HG03039 (cell line): Measurements from ENCODE around the gene OSBP2.

Source experiments
- ATAC-seq: cut with Tn5 transposase; IDR thresholded peaks from one replicate; pipeline ENCODE4 v1.9.1; 2021; ENCODE audit warnings: mild to moderate bottlenecking, moderate library complexity; ENCODE audit not compliant: unreplicated experiment

OSBP2 gene

DNA sequence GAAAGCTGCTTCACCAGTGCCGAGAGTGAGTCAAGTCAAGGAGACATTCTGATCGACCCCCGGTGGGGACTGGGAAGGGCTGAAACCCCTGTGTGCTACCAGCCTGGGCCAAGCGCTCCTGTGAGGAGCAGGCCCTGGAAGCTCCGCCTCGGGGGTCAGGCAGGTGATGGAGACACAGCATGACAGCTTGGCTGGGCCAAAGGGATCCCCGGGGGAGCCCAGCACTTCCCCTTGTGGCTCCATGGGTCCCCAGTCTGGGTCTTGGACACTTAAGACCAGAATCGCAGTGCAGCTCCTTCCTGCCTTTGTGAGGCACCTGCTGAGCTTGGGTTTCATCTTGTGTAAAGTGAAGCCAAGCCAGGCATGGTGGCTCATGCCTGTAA is 184.7 kb downstream of the OSBP2 start:
- ATAC-seq = no peak

DNA sequence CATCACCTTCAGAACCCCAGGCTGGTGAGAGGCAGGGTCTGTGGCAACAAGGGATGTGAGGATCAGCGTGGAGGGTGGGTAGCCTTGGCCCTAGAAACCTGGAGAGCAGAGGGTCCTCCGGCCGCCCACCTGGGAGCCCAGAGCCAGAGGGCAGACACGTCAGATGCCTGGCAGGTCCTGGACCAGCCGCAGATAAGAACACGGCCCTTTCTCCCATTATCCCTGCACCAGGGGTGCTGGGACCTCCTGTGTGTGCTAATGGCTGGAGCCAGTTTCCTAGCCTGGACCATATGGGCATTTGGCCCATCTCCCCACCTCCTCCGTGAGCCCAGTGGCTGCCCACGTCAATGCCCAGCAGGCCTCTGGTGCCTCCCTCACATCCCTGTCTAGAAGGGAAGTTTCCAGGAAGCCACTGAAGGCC is 185.5 kb downstream of the OSBP2 start:
- ATAC-seq = no peak

DNA sequence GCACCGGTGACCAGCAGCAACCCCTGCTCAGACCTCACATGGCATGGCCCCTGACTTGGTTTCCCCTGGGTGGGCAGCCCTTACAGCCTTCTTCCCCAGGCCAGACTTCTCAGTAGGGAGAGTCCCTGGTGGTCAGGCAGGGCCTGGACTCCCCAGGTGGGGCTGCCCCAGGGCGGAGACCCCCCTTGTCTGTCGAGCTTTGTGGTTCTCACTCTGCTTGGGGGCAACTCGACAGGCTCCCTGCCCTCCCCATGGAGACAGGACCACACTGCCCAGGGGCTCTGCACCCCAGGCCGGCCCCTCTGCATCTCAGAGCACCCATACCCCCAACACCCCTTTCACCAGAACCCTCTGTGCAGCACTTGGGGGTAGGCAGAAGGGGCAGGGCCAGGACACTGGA is 186.2 kb downstream of the OSBP2 start:
- ATAC-seq = no peak

DNA sequence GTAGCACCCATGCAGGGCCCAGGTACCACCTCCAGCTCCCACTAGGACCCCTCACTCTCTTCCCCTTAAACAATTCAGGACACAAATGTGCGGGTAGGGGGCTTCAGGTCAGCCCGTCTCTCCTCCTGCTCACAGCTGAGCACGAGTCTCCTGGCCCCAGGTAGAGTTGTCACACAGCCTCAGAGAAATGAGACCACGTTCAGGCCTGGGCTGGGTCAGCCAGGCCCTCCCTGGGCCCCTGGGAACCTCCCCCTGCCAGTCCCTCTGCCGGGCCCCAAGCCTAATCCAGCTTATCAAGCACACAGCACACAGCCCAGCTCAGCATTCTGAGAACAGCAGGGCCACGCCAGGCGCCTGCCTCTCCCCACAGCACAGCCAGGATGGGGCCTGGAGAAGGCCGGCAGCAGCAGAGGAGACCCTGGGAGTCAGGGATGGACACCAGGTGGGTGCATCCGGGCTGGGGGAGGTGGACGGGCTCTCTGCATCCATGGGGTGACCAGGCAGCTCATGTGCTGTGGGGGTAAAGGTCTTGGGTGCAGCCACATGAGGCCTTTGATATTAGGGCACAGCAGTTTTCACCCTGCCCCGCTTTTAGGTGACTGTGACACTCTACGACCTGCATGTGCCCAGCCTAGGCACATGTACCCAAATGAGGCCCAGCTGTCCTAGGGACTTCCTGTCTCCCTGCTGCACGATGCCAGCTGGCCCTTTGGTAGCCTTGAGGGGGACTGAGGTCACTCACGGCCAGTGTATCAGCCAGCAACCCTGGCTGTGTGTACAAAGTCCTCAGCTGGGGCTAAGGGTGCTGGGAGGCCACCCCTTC is 186.9 kb downstream of the OSBP2 start:
- no peak for ATAC-seq

DNA sequence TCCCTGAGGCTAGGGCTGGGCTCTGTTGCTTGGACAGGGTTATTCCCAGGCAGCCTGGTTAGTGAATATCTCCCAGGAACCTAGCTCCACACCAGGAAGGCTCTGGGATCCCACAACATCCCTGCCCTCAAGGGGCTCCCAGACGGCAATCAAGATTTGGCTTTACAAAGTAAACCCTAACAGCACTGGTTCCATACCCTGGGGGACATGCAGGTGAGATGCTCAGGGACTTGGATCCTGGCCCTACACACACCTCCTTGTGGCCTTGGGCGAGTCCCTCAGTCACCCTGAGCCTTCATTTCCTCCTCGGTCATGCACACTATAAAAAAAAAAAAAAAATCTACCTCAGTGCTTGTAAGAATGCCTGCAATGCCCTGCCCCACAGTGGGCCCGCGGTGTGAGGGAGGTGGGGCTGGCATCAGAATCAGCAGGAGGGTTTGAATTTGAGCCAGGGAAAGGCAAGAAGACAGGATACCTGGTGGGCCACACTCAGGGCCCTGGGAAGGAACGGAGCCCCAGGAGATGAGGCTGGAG is 187.6 kb downstream of the OSBP2 start:
- no peak for ATAC-seq

DNA sequence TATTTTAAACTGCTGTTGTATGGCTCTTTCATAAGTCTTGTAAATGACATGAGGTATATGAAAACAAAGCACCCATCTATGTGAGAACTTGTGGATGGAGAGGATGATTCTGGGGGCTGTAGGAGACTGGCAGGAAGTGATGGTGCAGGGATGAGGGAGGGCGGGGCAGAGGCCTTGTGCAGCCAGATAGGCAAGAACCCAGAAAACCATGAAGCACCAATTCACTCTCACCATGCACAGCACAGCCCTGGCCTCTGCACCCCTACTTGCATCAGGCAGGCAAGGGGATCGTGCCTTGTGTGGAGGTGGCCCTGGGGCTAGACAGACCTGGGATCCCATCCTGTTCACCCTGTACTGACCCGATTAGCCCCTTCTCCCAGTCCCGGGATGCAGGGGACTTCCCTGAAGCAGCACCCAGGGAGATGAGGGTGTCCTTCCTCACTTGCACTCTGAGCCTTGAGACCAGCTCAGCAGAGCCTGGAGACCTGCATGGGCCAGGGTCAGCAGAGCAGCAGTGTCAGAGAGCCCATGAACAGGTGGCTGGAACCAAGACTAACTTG is 188.4 kb downstream of the OSBP2 start:
- no peak for ATAC-seq

DNA sequence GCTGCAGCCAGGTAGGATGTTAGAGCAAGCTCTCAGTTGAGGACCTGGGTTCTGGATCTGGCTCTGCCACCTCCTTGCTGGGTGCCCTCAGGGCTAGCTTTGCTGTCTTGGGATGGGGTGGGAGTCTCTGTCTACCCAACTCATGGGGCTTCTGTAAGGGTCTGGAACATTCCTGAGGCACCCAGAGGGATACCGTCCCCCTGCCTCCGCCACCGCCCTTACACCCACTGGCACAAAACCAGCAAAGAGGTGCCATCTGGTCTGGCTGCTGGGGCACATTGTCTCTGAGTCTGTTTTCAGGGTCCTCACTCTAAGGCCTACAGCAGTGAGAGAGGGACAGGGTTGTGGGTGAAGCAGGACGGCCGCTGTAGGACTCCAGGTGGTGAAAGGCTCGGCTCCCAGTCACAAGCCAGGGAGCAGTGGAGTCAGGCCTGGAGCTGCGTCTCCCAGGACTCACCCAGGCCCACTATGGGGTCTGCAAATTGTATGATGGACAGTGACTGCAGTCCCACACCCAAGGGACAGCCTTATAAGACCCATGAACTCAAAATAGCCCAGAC is 189.0 kb downstream of the OSBP2 start:
- ATAC-seq = no peak

DNA sequence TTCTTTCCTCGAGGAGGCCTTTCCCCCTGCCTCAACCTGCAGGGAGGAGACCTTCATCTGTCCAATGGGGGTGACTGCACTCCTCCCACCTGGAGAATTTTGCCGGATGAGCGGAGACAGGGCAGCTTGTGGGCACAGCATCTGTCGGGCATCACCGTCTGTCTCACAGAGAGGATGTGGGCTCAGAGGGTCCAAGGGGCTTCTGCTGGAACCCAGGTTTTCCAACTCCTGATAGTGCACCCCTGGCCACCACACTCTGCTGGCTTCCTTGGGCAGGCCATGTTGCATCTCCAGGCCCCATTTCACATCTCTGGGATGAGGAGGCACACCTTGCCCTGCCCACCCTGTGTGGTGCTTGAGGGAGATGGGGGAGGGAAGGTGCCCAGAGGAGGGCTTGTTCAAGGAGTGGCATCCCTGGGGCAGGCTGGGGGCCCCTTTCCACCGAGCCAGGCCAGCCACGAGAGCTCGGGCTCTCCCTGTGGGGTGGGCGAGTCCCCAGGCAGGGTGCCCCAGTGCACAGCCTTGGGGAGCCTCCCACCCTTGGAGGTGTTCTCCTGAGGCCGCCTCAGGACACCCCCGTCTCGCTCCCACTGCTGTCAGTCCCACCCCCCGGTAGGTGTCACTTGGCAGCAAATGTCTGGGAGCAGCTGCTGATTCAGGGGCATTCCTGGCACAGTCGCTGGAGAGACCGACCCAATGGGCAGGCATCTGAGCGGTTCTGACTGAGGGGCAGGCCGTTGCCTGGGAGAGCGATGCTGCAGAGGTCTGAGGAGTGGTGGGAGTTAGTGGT is 189.7 kb downstream of the OSBP2 start:
- ATAC-seq = no peak

DNA sequence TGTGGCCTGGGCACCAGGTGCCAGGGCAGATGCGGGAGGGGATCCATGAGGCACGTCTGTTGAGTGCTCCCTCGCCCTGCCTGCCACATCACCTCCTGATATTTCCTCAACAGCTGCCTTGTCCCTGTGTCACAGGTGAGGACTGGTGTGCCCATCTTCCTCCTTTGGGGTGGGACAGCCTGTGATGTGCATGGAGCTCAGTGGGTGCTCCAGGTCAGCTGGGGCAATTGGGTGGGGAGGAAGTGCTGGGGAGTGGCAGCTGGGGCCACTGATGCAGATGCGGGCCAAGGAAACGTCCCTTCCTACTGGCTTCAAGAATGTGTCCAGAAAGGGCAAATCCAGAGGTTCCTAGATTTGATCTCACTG is 190.3 kb downstream of the OSBP2 start:
- ATAC-seq = no peak

DNA sequence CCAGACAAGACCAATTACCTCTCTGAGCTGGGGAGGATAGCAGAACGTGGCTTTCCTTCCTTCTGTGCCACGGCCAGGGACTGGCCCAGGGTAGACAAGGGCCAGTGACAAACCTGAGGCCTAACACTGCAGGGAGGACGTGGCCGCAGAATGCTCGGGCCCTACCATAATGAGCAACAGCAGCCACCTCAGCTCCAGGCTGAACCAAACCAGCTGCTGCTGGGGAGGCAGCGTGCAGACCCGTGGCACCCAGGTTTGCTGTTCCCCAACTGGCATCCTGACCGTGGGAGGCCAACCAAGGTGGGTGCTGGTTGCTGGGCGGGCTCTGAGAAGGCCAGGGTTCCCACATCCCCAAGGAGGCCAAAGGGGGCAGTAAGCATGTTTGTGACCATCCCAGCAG is 190.9 kb downstream of the OSBP2 start:
- ATAC-seq = no peak

DNA sequence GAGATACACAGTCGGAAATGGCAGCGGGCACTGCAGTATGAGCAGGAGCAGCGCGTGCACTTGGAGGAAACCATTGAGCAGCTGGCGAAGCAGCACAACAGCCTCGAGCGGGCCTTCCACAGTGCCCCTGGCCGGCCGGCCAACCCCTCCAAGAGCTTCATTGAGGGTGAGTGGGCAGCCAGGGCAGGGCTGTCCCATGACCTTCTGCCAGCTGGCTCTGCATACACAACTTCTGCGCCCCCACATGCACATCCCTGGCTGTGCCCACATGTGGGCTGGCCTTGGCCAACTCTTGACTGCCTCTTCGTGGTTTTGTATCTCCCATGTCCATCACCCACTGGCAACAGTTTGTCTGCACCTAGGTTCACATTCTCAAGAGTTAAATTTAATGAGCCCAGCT is 192.8 kb downstream of the OSBP2 start:
- ATAC-seq = no peak

DNA sequence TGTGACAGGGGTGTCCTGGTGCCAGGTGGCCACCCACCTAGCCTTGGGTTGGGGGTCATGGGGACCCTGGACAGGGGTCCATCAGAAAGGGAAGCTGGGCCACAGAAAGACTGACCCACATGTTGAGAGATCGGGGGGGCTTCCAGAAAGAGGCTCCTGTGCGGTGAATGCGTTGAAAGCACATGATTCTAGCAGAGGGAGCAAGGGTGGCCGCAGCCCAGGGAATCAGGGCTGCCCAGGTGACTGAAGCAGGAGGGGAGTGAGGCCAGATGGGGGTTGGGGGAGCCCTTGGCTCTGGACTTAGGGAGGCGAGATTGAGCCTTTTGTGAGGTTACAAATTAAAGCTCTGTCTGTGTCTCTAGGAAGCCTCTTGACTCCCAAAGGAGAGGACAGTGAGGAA is 193.2 kb downstream of the OSBP2 start:
- no peak for ATAC-seq

DNA sequence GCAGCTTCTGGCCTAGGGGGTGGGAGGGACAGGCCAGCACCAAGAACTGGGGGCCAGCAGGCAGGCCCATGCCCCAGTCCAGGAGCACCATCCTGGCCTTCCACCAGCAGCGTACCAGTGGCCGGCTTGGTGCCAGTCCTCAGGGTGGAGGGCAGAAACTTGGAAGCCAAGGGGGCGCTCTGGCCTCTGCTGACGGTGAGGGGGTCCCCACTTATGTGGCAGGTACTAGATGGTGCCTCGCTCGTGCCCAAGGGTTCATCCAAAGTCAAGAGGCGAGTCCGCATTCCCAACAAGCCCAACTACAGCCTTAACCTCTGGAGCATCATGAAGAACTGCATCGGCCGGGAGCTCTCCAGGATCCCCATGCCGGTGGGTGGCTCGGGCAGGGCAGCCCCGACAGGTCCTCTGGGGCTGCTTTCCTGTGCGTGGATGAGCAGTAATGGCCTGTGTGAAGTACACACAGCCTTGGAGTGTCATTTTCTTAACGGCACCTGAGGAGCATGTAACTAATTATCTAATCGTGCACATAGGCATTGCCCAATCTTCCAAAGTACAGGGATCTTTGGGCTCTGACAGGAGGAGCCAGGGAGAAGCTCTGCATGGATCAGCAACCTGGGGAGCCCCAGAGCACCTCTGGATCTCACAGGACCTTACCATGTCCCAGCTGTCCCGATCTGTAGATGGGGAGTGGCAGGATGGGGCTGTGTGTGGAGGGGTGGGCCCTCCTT is 194.8 kb downstream of the OSBP2 start:
- ATAC-seq = no peak

DNA sequence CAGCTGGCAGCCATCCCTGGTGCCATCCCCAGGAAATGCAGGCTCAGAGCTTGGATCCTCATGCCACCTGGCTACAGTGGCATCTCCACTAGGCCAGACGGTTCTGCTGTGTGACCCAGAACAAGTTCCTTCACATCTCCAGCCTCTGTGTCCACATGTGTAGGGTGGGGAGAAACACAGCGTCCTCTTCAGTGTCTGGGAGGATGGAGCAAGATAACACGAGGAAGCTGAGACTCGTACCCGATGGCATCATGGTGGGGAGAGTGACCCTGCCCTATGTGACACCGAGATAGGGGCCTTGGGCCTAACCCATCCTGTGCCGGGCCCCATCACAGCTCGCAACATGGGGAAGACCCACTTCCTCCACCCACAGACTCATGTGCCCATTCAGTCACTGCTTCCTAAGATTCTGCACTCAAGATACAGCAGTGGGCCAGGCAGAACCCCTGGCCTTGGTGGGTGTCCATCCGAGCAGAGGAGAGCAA is 195.4 kb downstream of the OSBP2 start:
- ATAC-seq = no peak

DNA sequence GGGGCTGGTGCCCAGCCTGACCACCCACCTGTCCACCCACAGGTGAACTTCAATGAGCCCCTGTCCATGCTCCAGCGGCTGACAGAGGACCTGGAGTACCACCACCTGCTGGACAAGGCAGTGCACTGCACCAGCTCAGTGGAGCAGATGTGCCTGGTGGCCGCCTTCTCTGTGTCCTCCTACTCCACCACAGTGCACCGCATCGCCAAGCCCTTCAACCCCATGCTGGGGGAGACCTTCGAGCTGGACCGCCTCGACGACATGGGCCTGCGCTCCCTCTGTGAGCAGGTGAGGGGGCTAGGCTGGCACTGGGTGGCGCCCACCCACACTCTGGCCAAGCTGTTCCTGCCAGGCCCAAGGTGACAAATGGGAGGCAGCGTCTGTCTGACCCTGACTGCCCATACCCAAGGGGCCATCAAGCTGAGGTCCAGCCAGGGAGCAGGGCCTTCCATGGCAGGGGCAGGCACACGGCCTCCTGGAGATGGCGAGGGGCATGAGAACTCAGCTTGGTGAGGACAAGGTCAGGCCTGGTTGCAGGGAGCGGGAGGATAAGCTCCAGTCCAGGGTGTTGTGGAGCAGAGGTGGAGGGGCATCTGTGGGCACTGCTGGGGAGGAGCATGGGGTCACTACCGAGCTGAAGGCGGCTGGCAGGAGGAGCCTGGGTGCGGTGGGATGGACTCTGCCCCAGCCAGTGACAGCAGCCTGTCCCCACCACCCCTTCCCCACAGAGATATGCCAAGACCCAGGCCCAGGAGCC is 196.2 kb downstream of the OSBP2 start:
- ATAC-seq = no peak

DNA sequence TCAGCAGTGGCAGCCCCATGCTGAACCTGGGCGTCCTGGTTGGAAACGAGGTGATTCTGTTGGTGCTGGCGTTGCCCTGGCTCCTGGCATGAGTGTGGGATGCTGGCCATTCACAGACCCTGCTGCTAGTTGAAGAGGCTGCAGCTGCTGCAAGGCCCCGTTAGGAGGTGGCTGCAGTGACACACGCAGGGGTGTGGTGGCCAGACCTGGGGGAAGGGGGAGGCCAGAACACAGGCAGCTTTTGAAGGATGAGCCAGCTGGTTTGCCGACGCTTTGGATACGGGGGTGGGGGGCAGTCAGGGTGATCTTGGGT is 196.7 kb downstream of the OSBP2 start:
- ATAC-seq = no peak

DNA sequence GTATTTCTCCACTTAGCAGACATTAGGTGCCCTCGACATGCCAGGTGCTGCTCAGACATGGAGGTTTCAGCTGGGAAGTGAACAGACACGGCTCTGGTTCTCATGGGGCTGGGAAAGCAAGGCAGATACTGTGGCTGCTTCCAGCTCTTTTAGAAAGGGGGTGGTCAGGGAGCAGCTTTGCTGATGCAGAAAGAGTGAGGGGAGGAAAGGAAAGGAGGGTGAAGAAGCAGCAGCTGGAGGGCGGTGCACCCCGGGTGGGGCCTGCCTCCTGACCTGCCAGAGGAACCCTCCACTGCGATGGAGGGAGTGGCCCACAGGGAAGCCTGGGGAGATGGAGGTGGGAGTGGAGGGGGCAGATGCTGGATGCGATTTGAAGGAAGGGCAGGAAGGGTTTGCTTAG is 197.1 kb downstream of the OSBP2 start:
- no peak for ATAC-seq

DNA sequence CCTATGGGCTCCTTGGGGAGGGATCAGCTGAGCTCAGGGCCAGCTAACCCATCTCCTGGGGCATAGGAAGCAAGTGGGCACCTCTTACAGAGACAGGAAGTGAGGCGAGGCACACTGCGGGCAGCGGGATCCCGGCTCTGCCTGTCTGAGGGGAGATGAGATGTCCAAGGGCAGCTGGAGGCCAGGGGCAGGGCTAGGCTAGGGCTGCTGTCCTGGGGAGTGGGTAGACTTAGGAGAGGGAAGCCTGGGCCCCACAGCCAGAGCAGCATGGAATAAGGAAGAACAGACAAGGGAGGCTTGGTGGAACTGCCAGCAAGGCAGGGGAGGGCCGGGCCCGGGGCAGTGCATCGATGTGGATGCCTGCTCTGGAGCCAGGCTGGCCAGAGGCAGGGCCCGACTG is 197.6 kb downstream of the OSBP2 start:
- ATAC-seq = no peak

DNA sequence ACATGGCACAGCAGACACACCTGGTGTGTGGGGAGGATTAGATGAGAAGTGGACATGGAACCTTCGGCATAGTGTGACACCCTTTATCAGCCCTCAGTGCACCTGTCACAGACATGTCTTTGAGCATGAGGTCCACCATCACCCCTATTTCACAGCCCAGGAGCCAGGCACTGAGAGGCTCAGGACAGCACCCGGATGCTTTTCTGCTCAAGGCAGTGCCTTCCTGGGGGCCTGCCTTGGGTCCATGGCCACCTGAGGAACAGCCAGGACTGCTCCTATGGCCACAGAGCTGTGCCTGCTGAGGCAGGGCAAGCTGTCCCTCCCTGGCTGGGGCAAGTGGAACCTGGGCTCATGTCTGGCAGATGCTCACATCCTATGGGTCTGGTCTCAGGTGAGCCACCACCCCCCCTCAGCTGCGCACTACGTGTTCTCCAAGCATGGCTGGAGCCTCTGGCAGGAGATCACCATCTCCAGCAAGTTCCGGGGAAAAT is 198.1 kb downstream of the OSBP2 start:
- ATAC-seq = no peak
